HepG2 (cell line): ENCODE measurements around the gene ADSS1. TPM values are rescaled to one million over a fixed set of nuclear protein-coding genes. Genes with fewer than 3 reads are reported as not detected.

Source experiments
- FOSL2 ChIP-seq: sonication (generic); formaldehyde crosslinking; IDR thresholded peaks from 2 replicates; pipeline ENCODE4 v1.4.0; 2020; ENCODE audit warnings: missing genetic modification reagents
- GRHL1 ChIP-seq: sonication (generic); formaldehyde crosslinking; conservative IDR thresholded peaks from 2 replicates; pipeline ENCODE4 v1.8.0; 2022; ENCODE audit warnings: missing genetic modification reagents
- HCFC1 ChIP-seq: fragments of 150-350 bp; IDR thresholded peaks from 2 replicates; pipeline ENCODE4 v1.6.1; 2014; ENCODE audit warnings: low read depth, low read length
- HNF1B ChIP-seq: sonication (generic); formaldehyde crosslinking; IDR thresholded peaks from 2 replicates; pipeline ENCODE4 v1.5.1; 2020; ENCODE audit warnings: mild to moderate bottlenecking, moderate library complexity, missing genetic modification reagents
- JUND ChIP-seq: sonication (generic); formaldehyde crosslinking; IDR thresholded peaks from 2 replicates; pipeline ENCODE4 v1.8.0; 2022; ENCODE audit warnings: mild to moderate bottlenecking, missing genetic modification reagents
- KDM5B ChIP-seq: sonication (generic); formaldehyde crosslinking; IDR thresholded peaks from 2 replicates; pipeline ENCODE4 v1.4.0; 2020; ENCODE audit warnings: missing genetic modification reagents, mild to moderate bottlenecking, borderline replicate concordance
- KMT2A ChIP-seq: sonication (generic); formaldehyde crosslinking; IDR thresholded peaks from 2 replicates; pipeline ENCODE4 v1.4.0; 2020; ENCODE audit warnings: missing genetic modification reagents
- LBX2 ChIP-seq: sonication (generic); formaldehyde crosslinking; IDR thresholded peaks from 2 replicates; pipeline ENCODE4 v1.5.0; 2020; ENCODE audit warnings: missing genetic modification reagents, mild to moderate bottlenecking, borderline replicate concordance
- MAFF ChIP-seq: IDR thresholded peaks from 2 replicates; pipeline ENCODE4 v1.6.1; 2011; ENCODE audit warnings: low read depth, low read length, improper control_type of control experiment
- MIXL1 ChIP-seq: IDR thresholded peaks from 2 replicates; pipeline ENCODE4 v1.6.1; 2016
- NFAT5 ChIP-seq: sonication (generic); formaldehyde crosslinking; IDR thresholded peaks from 2 replicates; pipeline ENCODE4 v1.4.0; 2020; ENCODE audit warnings: missing genetic modification reagents
- SP5 ChIP-seq: IDR thresholded peaks from 2 replicates; pipeline ENCODE4 v1.6.1; 2016; ENCODE audit warnings: low read depth, borderline replicate concordance
- ZNF143 ChIP-seq: sonication (generic); formaldehyde crosslinking; IDR thresholded peaks from 2 replicates; pipeline ENCODE4 v1.4.0; 2020; ENCODE audit warnings: missing genetic modification reagents
- ZNF34 ChIP-seq: sonication (generic); formaldehyde crosslinking; IDR thresholded peaks from 2 replicates; pipeline ENCODE4 v1.4.0; 2020; ENCODE audit warnings: mild to moderate bottlenecking, missing genetic modification reagents, borderline replicate concordance
- ZNF879 ChIP-seq: sonication (generic); formaldehyde crosslinking; IDR thresholded peaks from 2 replicates; pipeline ENCODE4 v1.8.1; 2023; ENCODE audit warnings: missing genetic modification reagents
- polyA plus RNA-seq, 8 experiments: library from polyadenylated mRNA; depleted of rRNA in 3 of 8; stranded (reverse) in 7 of 8; unstranded in 1 of 8; fragments of >200 nt; fragmentation: Illumina TruSeq in 4 of 8; extraction: Trizol in 4 of 8; gene quantifications; 2 replicates each; pipeline versions ENCODE4 v1.2.1 to v1.2.3, GENCODE V29; 2011 to 2016; ENCODE audit warnings: low read depth in 4 of 8, missing spikeins in 1 of 8, mixed read lengths in 1 of 8; ENCODE audit not compliant: insufficient read depth in 1 of 8
- total RNA-seq, 5 experiments: library from RNA; depleted of rRNA; stranded (reverse); fragments of >200 nt; fragmentation: Illumina TruSeq; extraction: Trizol; gene quantifications; 2 replicates each; pipeline ENCODE4 v1.2.3, GENCODE V29; 2016; ENCODE audit warnings: low read depth in 1 of 5

ADSS1 gene
- total and polyA plus RNA-seq, 2 of the 13 experiments (the other 11 are each of a cell fraction or from before 2014, with no cell fraction given): 1.0 to 36.7 TPM

GRCh38 chr14:104687601-104688504 lies 36.2 kb upstream of the ADSS1 start (continued):
- no peak for TF ChIP-seq HNF1B
- 0 out of 2 replicates have a peak, but pooled peaks have one; percentile 60 for TF ChIP-seq MIXL1 (CRISPR knock-in tag)
- peak; percentile 50; the same call in 1 of the 2 replicates for TF ChIP-seq KMT2A
- no peak for TF ChIP-seq HCFC1
- TF ChIP-seq ZNF143 (CRISPR knock-in tag): peak; percentile 67
- 0 out of 2 replicates have a peak, but pooled peaks have one; percentile 26 for TF ChIP-seq NFAT5 (CRISPR knock-in tag)
- peak; percentile 88 for TF ChIP-seq FOSL2
- TF ChIP-seq ZNF34 (CRISPR knock-in tag): no peak; the same call in 1 of the 2 replicates
- peak; percentile 62; the same call in 1 of the 2 replicates for TF ChIP-seq LBX2
- peak; percentile 74; the same call in 1 of the 2 replicates for TF ChIP-seq ZNF879
- TF ChIP-seq JUND: peak; percentile 17; the same call in 1 of the 2 replicates
- TF ChIP-seq MAFF: peak; percentile 31; the same call in 1 of the 2 replicates
- TF ChIP-seq GRHL1 (CRISPR knock-in tag): no peak
- TF ChIP-seq SP5 (CRISPR knock-in tag): peak; percentile 48
- peak; percentile 41 for TF ChIP-seq KDM5B (CRISPR knock-in tag)
